B cell (primary cell): ENCODE measurements around the gene DOCK1.

Experiments
- EZH2 ChIP-seq: IDR thresholded peaks from 2 replicates; pipeline ENCODE4 v1.6.1; 2012; ENCODE audit warnings: borderline replicate concordance, low read depth, mild to moderate bottlenecking, moderate library complexity, low read length; ENCODE audit not compliant: insufficient read depth, poor library complexity, severe bottlenecking
- TF ChIP-seq, protein P1 (sequence below): fragments of 200-600 bp; IDR thresholded peaks from one replicate; pipeline ENCODE4 v1.8.0; 2022; ENCODE audit warnings: antibody characterized with exemption, mild to moderate bottlenecking

DNA sequence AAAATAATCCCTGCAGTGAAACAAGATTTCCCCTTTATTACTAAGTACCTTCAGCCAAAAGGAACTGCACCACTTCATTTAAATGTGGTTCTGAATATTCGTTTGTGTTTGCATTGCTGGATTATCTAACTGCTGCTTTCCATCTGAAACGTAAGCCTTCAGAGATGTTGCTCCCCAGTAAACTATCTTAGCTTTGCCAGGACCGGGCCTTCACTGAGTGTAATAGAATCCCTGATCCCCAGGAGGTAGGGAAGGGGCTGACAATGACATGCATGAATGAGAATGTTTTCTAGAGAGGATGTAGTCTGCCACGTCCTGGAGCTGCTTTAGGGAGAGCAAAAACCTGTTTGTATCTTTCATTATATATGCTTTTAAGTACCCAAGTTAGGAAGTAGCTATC, 310.6 kb downstream of the DOCK1 start:
- no peak for TF ChIP-seq EZH2
- TF ChIP-seq, protein P1, sequence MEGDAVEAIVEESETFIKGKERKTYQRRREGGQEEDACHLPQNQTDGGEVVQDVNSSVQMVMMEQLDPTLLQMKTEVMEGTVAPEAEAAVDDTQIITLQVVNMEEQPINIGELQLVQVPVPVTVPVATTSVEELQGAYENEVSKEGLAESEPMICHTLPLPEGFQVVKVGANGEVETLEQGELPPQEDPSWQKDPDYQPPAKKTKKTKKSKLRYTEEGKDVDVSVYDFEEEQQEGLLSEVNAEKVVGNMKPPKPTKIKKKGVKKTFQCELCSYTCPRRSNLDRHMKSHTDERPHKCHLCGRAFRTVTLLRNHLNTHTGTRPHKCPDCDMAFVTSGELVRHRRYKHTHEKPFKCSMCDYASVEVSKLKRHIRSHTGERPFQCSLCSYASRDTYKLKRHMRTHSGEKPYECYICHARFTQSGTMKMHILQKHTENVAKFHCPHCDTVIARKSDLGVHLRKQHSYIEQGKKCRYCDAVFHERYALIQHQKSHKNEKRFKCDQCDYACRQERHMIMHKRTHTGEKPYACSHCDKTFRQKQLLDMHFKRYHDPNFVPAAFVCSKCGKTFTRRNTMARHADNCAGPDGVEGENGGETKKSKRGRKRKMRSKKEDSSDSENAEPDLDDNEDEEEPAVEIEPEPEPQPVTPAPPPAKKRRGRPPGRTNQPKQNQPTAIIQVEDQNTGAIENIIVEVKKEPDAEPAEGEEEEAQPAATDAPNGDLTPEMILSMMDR, result no peak
